Measurements from ENCODE around the gene RNU6-1.

DNA sequence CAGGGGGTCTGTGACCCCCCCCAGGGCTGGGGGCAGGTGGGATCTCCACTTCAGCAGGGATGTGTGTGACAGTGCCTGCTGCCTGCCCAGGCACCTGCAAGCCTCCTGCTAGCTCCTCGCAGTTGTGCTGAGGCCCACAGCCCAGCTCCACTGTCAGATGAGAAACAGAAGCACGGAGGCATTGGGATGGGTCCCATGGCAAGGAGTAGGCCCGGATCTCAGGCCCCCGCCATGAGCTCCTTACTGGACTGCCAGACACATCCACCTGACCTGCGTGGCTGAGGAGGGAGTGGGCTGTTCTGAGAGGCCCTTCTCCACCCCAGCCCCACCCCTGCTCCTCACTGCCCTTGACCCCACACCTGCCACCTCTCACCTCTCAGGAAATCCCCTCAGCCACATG, 32.7 kb downstream of the RNU6-1 start:
- no peak for TF ChIP-seq EP300 (IDR thresholded peaks at IDR 0.05)
- TF ChIP-seq, protein P1, sequence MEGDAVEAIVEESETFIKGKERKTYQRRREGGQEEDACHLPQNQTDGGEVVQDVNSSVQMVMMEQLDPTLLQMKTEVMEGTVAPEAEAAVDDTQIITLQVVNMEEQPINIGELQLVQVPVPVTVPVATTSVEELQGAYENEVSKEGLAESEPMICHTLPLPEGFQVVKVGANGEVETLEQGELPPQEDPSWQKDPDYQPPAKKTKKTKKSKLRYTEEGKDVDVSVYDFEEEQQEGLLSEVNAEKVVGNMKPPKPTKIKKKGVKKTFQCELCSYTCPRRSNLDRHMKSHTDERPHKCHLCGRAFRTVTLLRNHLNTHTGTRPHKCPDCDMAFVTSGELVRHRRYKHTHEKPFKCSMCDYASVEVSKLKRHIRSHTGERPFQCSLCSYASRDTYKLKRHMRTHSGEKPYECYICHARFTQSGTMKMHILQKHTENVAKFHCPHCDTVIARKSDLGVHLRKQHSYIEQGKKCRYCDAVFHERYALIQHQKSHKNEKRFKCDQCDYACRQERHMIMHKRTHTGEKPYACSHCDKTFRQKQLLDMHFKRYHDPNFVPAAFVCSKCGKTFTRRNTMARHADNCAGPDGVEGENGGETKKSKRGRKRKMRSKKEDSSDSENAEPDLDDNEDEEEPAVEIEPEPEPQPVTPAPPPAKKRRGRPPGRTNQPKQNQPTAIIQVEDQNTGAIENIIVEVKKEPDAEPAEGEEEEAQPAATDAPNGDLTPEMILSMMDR (IDR thresholded peaks at IDR 0.05) = no peak

Data from upper lobe of left lung (tissue), 4 donors.